HepG2 (cell line): ENCODE data around the gene MVK. TPM values are rescaled to one million over a fixed set of nuclear protein-coding genes. Genes with fewer than 3 reads are reported as not detected.

Source experiments
- ATAC-seq: fragments of 200-7000 bp; cut with Tn5 transposase; 3 replicates; pipeline ENCODE4 v1.9.1; 2020; ENCODE audit warnings: mild to moderate bottlenecking, moderate library complexity
- BruUV-seq: library from RNA; stranded (reverse); fragments of 400-500 nt; replicated peaks from 2 replicates; lab custom pipeline; 2021; lab: Mats Ljungman, UMichigan
- CTCF ChIA-PET: fragments of 300-600 bp; formaldehyde crosslinking; extraction: SDS; loops from one replicate; lab custom pipeline; 2021; ENCODE audit warnings: low total read pairs, inconsistent platforms, low intra/inter-chr PET ratio; lab: Yijun Ruan, JAX
- POLR2A ChIA-PET: fragments of 350-600 bp; sonication (Branson Sonifier 250); formaldehyde crosslinking; loops from one replicate; lab custom pipeline; 2020; ENCODE audit warnings: antibody characterized with exemption, inconsistent platforms; lab: Yijun Ruan, JAX
- DNase-seq: peaks from one replicate; pipeline ENCODE4 v3.0.0-alpha.2; 2015; ENCODE audit warnings: low spot score
- FAIRE-seq: peaks from 3 replicates; lab custom pipeline; 2011; peaks lifted over from hg19 to GRCh38; lab: Jason Lieb, UNC
- H2AFZ ChIP-seq: one replicate; pipeline ENCODE4 v1.6.1; 2011; ENCODE audit warnings: low read length, inconsistent platforms
- H3K27ac ChIP-seq: fragments of 300-600 bp; 3 replicates; pipeline ENCODE4 v1.8.0; 2011; ENCODE audit warnings: mixed run types, mild to moderate bottlenecking, mixed read lengths, low read length, inconsistent platforms; ENCODE audit not compliant: insufficient read depth; ENCODE audit errors: extremely low read length
- H3K27me3 ChIP-seq, 2 experiments: fragments of 200-600 bp in 1 of 2; 2 replicates in 1 of 2; 3 replicates in 1 of 2; pipeline versions ENCODE4 v1.6.0 to v1.8.0; 2011; ENCODE audit warnings: low read length in 2 of 2, mild to moderate bottlenecking in 2 of 2, moderate library complexity in 2 of 2, inconsistent platforms in 1 of 2; ENCODE audit not compliant: insufficient read depth in 2 of 2, control insufficient read depth in 1 of 2
- H3K36me3 ChIP-seq, 2 experiments: fragments of 200-600 bp in 1 of 2; replicated peaks in 1 of 2; 2 replicates in 1 of 2; 3 replicates in 1 of 2; pipeline versions ENCODE4 v1.5.1 to v1.8.0; 2011; ENCODE audit warnings: low read length in 2 of 2, inconsistent platforms in 1 of 2; ENCODE audit not compliant: insufficient read depth in 2 of 2, control insufficient read depth in 1 of 2
- H3K4me1 ChIP-seq: 2 replicates; pipeline ENCODE4 v1.5.1; 2012; ENCODE audit warnings: low read length, inconsistent platforms; ENCODE audit not compliant: insufficient read depth
- H3K4me2 ChIP-seq: 2 replicates; pipeline ENCODE4 v1.6.0; 2011; ENCODE audit warnings: low read depth, low read length, inconsistent platforms
- H3K4me3 ChIP-seq, 3 experiments: fragments of 200-600 bp in 1 of 3; sonication (generic), shearing (Covaris generic) in 1 of 3; replicated peaks in 1 of 3; 2 replicates each; pipeline ENCODE4 v1.5.1; 2011 to 2016; ENCODE audit warnings: low read length in 3 of 3, inconsistent platforms in 2 of 3, low read depth in 2 of 3, mild to moderate bottlenecking in 2 of 3, control low read depth in 1 of 3, mixed read lengths in 1 of 3; ENCODE audit not compliant: insufficient read depth in 1 of 3
- H3K79me2 ChIP-seq: one replicate; pipeline ENCODE4 v1.6.1; 2011; ENCODE audit warnings: low read length, inconsistent platforms; ENCODE audit not compliant: insufficient read depth
- H3K9ac ChIP-seq: 2 replicates; pipeline ENCODE4 v1.6.0; 2011; ENCODE audit warnings: mild to moderate bottlenecking, low read depth, low read length, inconsistent platforms; ENCODE audit not compliant: insufficient read depth
- H3K9me3 ChIP-seq: 2 replicates; pipeline ENCODE4 v1.5.1; 2012; ENCODE audit warnings: mild to moderate bottlenecking, low read length
- H4K20me1 ChIP-seq: 2 replicates; pipeline ENCODE4 v1.6.0; 2011; ENCODE audit warnings: inconsistent platforms, mild to moderate bottlenecking, low read length, moderate library complexity; ENCODE audit not compliant: insufficient read depth
- CBX5 ChIP-seq: sonication (generic); formaldehyde crosslinking; IDR thresholded peaks from 2 replicates; pipeline ENCODE4 v1.4.0; 2020; ENCODE audit warnings: missing genetic modification reagents, borderline replicate concordance
- MEF2D ChIP-seq: sonication (generic); formaldehyde crosslinking; IDR thresholded peaks from 2 replicates; pipeline ENCODE4 v1.5.1; 2020; ENCODE audit warnings: mild to moderate bottlenecking, missing genetic modification reagents
- PREB ChIP-seq: sonication (generic); formaldehyde crosslinking; IDR thresholded peaks from 2 replicates; pipeline ENCODE4 v1.4.0; 2020; ENCODE audit warnings: missing genetic modification reagents
- THRA ChIP-seq: sonication (generic); formaldehyde crosslinking; IDR thresholded peaks from 2 replicates; pipeline ENCODE4 v1.4.0; 2020; ENCODE audit warnings: missing genetic modification reagents, borderline replicate concordance
- ZBTB38 ChIP-seq: sonication (generic); formaldehyde crosslinking; IDR thresholded peaks from 2 replicates; pipeline ENCODE4 v1.5.1; 2020; ENCODE audit warnings: mild to moderate bottlenecking, missing genetic modification reagents
- ZBTB44 ChIP-seq: sonication (generic); formaldehyde crosslinking; IDR thresholded peaks from 2 replicates; pipeline ENCODE4 v1.4.0; 2020; ENCODE audit warnings: missing genetic modification reagents
- ZNF510 ChIP-seq: sonication (generic); formaldehyde crosslinking; IDR thresholded peaks from 2 replicates; pipeline ENCODE4 v1.4.0; 2020; ENCODE audit warnings: low read depth, mild to moderate bottlenecking, missing genetic modification reagents
- ZNF629 ChIP-seq: sonication (generic); formaldehyde crosslinking; conservative IDR thresholded peaks from 2 replicates; pipeline ENCODE4 v1.5.0; 2020; ENCODE audit warnings: missing genetic modification reagents
- ZNF766 ChIP-seq: sonication (generic); formaldehyde crosslinking; IDR thresholded peaks from 2 replicates; pipeline ENCODE4 v1.5.0; 2020; ENCODE audit warnings: missing genetic modification reagents, borderline replicate concordance
- ZSCAN9 ChIP-seq: IDR thresholded peaks from 2 replicates; pipeline ENCODE4 v1.6.1; 2016; ENCODE audit warnings: borderline replicate concordance
- WGBS: methylation state at CpG from one replicate; pipeline ENCODE4 v1.1.6; 2017; ENCODE audit warnings: low lambda C conversion rate; 5-methylcytosine and 5-hydroxymethylcytosine counted together
- in situ Hi-C: cut with HindIII; loops from 2 replicates; pipeline ENCODE4 v1.10.0; 2017; ENCODE audit warnings: low pct_unique_long_range_greater_than_20kb; ENCODE audit not compliant: extremely low pct_ligation_motif_present
- intact Hi-C: fragments of 100-400 bp; cut with micrococcal nuclease; formaldehyde crosslinking; loops from one replicate; pipeline ENCODE4 v1.10.0; 2022; ENCODE audit not compliant: unreplicated experiment
- polyA plus RNA-seq, 8 experiments: library from polyadenylated mRNA; depleted of rRNA in 3 of 8; stranded (reverse) in 7 of 8; unstranded in 1 of 8; fragments of >200 nt; fragmentation: Illumina TruSeq in 4 of 8; extraction: Trizol in 4 of 8; gene quantifications; 2 replicates each; pipeline versions ENCODE4 v1.2.1 to v1.2.3, GENCODE V29; 2011 to 2016; ENCODE audit warnings: low read depth in 4 of 8, missing spikeins in 1 of 8, mixed read lengths in 1 of 8; ENCODE audit not compliant: insufficient read depth in 1 of 8
- total RNA-seq, 5 experiments: library from RNA; depleted of rRNA; stranded (reverse); fragments of >200 nt; fragmentation: Illumina TruSeq; extraction: Trizol; gene quantifications; 2 replicates each; pipeline ENCODE4 v1.2.3, GENCODE V29; 2016; ENCODE audit warnings: low read depth in 1 of 5
- TF ChIP-seq, protein P1 (sequence below): sonication (generic); formaldehyde crosslinking; IDR thresholded peaks from 2 replicates; pipeline ENCODE4 v1.5.0; 2020; ENCODE audit warnings: mild to moderate bottlenecking, missing genetic modification reagents, borderline replicate concordance

Gene MVK
- total and polyA plus RNA-seq, 2 of the 13 experiments (the other 11 are each of a cell fraction or from before 2014, with no cell fraction given) = 11.6 to 66.9 TPM

DNA sequence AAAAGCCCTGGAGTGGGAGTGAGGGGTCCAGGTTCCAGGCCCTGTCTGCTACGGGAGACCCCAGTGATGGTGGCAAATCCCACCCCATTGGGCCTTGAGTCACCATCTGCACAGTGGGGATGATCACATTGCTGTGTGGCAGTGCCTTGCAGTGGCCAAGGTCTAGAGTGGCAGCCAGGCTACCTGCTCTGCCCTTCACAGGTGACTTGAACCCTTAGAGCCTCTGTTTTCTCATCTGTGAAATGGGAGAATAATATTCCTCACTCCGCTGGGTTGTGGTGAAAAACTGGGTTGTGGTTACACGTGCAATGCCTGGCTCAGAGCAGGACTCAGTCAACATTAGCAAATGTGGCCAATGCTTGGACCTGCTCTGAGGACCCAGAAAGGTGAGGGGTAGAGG is 58.2 kb downstream of the MVK start:
- Histone ChIP-seq H3K4me2 (no peak overlapping the region), H3K79me2 (no peaks in the 10 kb centered on the region), H3K36me3 (no peaks in the 10 kb centered on the region), H3K27me3 (peaks cover under 1 to 17% of the 10 kb centered on the region in 2 experiments; a peak in 2 of 5 replicates), H4K20me1 (no peaks in the 10 kb centered on the region), H3K4me1 (no peaks in the 10 kb centered on the region), H2AFZ (no peak overlapping the region), H3K27ac (no peak overlapping the region), H3K4me3 (no peak overlapping the region), H3K9me3 (0 out of 2 replicates have a peak, but pooled peaks cover 4% of the 10 kb centered on the region), H3K9ac (no peak overlapping the region)
- no TSS peak for BruUV-seq
- FAIRE-seq = no peak
- POLR2A ChIA-PET = interaction anchor here (0.5 kb wide), 1 partner anchor 220 kb away, joined by 3 read pairs; no protein-coding TSS in a partner anchor
- TF ChIP-seq ZNF629 (CRISPR knock-in tag) = peak; percentile 71
- no peak for TF ChIP-seq ZNF510 (CRISPR knock-in tag)
- in situ Hi-C loops = no loop called here
- CTCF ChIA-PET = no interaction called here
- 27% methylated on average over 3 of the region's 3 CpGs for WGBS
- intact Hi-C loops = no loop called here
- ATAC-seq = no peak
- no peak for DNase-seq

DNA sequence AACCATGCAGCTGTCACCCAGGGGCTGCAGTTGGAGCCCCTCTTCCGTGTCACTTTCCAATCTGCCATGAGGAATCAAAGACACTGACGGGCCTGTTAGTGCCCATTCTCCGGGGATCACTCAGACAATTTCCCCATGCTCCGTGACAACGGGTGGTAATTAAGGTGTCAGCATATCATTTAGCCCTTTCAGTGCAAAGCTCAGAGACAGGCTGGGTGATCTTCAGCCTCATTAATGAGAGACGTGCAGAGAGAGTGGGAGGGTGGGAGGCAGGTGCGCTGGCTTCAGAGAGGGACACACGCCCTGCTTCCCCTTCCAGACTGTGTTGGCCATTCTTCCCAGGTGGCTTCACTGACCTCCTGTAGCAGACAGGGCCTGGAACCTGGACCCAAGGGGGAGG is 58.7 kb downstream of the MVK start:
- Histone ChIP-seq H3K4me1 (no peaks in the 10 kb centered on the region), H3K9me3 (0 out of 2 replicates have a peak, but pooled peaks cover 4% of the 10 kb centered on the region), H2AFZ (no peak overlapping the region), H3K4me2 (no peak overlapping the region), H4K20me1 (no peaks in the 10 kb centered on the region), H3K27me3 (peaks cover 1 to 17% of the 10 kb centered on the region in 2 experiments; a peak in 2 of 5 replicates), H3K4me3 (no peak overlapping the region), H3K9ac (no peak overlapping the region), H3K79me2 (no peaks in the 10 kb centered on the region), H3K27ac (no peak overlapping the region), H3K36me3 (no peaks in the 10 kb centered on the region)
- POLR2A ChIA-PET = interaction anchor here (0.5 kb wide), 1 partner anchor 220 kb away, joined by 3 read pairs; no protein-coding TSS in a partner anchor
- no peak for FAIRE-seq
- BruUV-seq = no TSS peak
- intact Hi-C loops (no loop called here), in situ Hi-C loops (no loop called here)
- 0% methylated on average over 5 of the region's 8 CpGs for whole genome bisulfite sequencing
- DNase-seq = no peak
- CTCF ChIA-PET = no interaction called here
- peak; percentile 33; the same call in 1 of the 3 replicates for ATAC-seq
- TF ChIP-seq ZBTB38 (CRISPR knock-in tag) (no peak), ZBTB44 (CRISPR knock-in tag) (no peak), CBX5 (no peak), ZNF766 (CRISPR knock-in tag) (no peak), MEF2D (CRISPR knock-in tag) (no peak), THRA (CRISPR knock-in tag) (no peak), PREB (CRISPR knock-in tag) (no peak), ZSCAN9 (CRISPR knock-in tag) (no peak)
- TF ChIP-seq, protein P1, sequence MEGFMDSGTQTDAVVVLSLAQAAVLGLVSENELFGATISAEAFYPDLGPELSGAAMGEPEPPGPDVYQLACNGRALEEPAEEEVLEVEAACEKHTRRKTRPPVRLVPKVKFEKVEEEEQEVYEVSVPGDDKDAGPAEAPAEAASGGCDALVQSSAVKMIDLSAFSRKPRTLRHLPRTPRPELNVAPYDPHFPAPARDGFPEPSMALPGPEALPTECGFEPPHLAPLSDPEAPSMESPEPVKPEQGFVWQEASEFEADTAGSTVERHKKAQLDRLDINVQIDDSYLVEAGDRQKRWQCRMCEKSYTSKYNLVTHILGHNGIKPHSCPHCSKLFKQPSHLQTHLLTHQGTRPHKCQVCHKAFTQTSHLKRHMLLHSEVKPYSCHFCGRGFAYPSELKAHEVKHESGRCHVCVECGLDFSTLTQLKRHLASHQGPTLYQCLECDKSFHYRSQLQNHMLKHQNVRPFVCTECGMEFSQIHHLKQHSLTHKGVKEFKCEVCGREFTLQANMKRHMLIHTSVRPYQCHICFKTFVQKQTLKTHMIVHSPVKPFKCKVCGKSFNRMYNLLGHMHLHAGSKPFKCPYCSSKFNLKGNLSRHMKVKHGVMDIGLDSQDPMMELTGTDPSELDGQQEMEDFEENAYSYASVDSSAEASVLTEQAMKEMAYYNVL = no peak
